NCI-H1436 (cell line): ENCODE results near the gene SF3A2.

Experiments used
- DNase-seq: peaks from one replicate; lab custom pipeline; 2025; lab: John Stamatoyannopoulos, UW

SF3A2 gene

GRCh38 chr19:2240881-2241760 lies 4.5 kb downstream of the SF3A2 start:
- DNase-seq, result no peak

DNA sequence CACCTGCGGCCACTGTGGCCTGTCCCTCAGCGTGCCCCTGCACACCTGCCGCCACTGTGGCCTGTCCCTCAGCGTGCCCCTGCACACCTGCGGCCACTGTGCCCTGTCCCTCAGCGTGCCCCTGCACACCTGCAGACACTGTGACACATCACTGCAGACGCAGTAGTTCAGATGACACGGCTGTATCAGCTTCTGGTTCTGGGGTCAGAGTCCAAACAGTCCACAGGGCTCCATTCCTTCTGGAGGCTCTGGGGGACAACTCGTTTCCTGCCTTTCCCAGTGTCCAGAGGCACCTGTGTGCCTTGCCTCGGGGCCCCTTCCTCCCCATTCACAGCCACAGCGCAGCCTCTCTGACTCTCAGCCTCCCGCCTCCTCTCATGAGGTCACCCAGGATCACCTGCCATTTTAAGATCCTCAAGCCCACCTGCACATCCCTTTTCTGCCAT lies 5.5 kb downstream of the SF3A2 start:
- DNase-seq, result no peak

- no peak for DNase-seq
Observed at GRCh38 chr19:2242816-2243215, 6.2 kb downstream of the SF3A2 start.

DNA sequence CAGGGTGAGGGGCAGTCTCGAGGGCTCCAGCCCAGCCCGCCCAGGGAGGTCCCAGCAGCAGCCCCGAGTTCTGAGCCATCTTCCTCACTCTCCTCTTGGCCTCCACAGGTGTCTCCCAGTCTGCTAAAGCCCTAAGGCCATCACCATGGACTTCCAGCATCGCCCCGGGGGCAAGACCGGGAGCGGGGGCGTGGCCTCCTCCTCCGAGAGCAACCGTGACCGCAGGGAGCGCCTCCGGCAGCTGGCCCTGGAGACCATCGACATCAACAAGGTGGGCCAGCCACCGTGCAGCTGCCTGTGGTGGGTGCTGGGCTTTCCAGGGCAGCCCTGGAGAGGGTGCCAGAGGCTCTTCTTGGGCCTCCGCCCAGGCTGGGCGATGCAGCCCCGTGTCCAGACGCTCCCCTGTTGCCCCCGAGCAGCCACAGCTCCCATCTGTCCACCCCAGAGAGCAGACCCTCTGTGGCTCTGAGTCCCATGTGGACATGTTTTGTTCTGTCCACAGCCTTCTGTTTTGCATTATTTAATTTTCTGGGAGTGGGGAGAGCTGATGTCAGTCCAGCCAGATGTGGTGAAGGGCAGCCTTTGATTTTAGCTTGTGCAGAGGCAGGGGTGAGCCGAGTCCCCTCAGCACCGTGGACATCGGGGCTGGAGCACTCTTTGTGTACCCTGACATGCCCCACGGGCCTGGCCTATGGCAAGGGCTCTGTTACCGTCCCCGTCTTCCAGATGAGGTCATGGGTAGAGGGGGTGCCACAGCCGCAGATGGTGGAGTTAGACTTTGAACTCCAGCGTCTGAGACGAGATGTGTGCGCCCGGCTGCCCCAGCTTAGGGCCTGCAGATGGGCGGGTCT lies 6.9 kb downstream of the SF3A2 start:
- no peak for DNase-seq

GRCh38 chr19:2244125-2244411 lies 7.4 kb downstream of the SF3A2 start:
- no peak for DNase-seq

- DNase-seq, result no peak
Observed at GRCh38 chr19:2244486-2244885, 7.9 kb downstream of the SF3A2 start.

DNA sequence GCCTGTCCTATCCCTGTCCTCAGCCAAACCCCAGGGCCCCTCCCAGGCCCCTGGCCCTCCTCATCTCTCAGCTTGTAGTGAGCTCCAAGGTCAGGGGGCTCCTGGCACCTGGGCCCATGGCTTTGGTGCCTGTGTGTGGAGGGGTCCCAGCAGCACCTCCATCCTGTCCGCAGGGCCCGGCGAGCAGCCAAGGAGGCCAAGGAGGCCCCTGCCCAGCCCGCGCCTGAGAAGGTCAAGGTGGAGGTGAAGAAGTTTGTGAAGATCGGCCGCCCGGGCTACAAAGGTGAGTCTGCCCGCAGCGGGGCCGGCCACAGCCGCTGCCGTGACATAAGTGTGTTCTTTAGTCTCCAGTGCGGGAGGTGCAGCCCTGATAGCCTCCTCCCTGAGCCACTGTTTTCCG lies 8.6 kb downstream of the SF3A2 start:
- no peak for DNase-seq

GRCh38 chr19:2246014-2246620 lies 9.5 kb downstream of the SF3A2 start:
- DNase-seq, result no peak

- no peak for DNase-seq
Observed at GRCh38 chr19:2246801-2247361, 10.3 kb downstream of the SF3A2 start.

GRCh38 chr19:2247433-2248101 lies 10.9 kb downstream of the SF3A2 start:
- DNase-seq, result no peak

DNA sequence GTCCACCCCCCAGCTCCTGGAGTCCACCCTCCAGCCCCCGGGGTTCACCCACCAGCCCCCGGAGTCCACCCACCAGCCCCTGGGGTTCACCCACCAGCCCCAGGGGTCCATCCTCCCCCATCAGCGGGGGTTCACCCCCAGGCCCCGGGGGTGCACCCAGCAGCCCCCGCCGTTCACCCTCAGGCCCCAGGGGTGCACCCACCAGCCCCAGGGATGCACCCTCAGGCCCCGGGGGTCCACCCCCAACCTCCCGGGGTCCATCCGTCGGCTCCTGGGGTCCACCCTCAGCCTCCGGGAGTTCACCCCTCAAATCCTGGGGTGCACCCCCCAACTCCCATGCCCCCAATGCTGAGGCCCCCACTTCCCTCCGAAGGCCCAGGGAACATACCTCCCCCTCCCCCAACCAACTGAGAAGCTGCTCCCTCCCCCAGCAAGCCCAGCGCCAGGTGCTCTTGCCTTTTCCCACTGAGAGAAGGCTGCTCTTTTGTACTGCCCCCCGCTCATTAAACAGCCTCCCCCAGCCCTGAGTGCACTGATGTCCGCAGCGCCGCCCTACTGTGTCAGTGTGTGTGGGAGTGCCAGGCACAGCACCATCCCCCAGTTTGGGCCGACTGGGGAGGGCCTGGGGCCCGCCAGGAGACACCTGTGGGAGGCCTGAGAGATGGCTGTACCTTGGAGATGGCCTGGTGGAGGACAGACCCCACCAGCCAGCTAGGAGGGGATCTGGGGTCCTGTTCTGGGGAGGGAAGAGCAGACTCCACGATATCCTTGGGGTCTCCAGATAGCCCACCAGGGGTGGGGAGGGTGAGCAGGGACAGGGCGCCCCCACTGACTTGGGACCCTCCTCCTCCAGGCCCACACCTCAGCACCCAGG lies 11.7 kb downstream of the SF3A2 start:
- DNase-seq, result no peak

- DNase-seq, result no peak
Observed at GRCh38 chr19:2249010-2249866, 12.6 kb downstream of the SF3A2 start, which contains the start of gene AMH. TSS of gene AMH (plus strand) at chr19:2249323. CDS start at chr19:2249333, 10 bp downstream.

GRCh38 chr19:2249880-2250765 lies 13.5 kb downstream of the SF3A2 start:
- DNase-seq, result no peak

DNA sequence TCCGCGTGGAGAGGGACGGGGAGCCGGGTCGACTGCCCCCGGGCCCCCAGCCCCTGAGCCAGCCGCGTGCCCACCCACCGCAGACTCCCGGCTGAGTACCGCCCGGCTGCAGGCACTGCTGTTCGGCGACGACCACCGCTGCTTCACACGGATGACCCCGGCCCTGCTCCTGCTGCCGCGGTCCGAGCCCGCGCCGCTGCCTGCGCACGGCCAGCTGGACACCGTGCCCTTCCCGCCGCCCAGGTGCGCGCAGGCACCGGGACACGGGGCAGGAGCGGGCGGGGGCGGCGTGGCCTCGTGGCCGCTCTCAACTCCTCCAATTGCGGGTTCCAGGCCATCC lies 14.1 kb downstream of the SF3A2 start:
- DNase-seq, result no peak

DNA sequence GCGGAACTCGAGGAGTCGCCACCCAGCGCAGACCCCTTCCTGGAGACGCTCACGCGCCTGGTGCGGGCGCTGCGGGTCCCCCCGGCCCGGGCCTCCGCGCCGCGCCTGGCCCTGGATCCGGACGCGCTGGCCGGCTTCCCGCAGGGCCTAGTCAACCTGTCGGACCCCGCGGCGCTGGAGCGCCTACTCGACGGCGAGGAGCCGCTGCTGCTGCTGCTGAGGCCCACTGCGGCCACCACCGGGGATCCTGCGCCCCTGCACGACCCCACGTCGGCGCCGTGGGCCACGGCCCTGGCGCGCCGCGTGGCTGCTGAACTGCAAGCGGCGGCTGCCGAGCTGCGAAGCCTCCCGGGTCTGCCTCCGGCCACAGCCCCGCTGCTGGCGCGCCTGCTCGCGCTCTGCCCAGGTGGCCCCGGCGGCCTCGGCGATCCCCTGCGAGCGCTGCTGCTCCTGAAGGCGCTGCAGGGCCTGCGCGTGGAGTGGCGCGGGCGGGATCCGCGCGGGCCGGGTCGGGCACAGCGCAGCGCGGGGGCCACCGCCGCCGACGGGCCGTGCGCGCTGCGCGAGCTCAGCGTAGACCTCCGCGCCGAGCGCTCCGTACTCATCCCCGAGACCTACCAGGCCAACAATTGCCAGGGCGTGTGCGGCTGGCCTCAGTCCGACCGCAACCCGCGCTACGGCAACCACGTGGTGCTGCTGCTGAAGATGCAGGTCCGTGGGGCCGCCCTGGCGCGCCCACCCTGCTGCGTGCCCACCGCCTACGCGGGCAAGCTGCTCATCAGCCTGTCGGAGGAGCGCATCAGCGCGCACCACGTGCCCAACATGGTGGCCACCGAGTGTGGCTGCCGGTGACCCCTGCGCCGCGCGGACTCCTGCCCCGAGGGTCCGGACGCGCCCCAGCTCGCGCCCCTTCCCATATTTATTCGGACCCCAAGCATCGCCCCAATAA lies 14.8 kb downstream of the SF3A2 start:
- no peak for DNase-seq

DNA sequence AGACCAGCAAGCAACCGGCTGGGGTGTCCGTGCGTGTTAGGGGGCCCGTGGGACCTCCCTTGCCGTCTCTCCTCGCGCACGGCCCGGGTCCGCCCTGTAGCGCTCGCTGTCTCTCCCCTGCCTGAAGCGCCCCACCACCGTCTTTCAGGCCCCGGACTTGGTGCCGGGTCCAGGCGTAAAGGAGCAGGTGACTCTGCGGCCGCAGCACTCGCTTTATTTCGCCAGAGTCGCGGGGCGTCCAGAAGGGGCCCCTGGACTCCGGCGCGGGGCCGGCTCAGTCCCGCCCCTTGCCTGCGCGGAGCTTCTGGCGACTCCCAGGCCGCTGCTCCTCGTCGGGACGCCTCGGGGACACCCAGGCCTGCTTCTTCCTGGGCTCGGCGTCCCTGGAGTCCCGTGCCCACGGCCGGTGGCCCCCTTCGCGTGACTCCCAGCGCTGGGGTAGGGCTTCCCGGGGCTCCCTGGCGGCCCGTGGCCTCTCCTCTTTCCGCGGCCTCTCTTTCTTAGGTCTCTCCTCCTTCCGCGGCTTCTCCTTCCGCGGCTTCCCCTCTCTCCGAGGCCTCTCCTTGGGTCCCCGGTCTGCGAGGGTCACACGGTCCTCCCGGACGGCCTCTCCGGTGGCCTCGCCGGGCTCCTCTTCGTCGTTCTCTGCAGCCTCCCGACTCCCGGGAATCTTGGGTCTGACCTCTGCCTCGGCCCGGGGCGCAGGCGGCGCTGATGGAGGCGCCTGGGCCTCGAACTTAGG lies 15.6 kb downstream of the SF3A2 start:
- DNase-seq, result no peak

GRCh38 chr19:2252797-2253105 lies 16.1 kb downstream of the SF3A2 start:
- no peak for DNase-seq
